ENCODE results near the gene SLC6A18.
"Not testable (repeated sequence)": the region's sequence is repeated elsewhere in the genome, so short reads cannot be mapped to it uniquely, and the experiment has no call there.

The SLC6A18 gene

DNA sequence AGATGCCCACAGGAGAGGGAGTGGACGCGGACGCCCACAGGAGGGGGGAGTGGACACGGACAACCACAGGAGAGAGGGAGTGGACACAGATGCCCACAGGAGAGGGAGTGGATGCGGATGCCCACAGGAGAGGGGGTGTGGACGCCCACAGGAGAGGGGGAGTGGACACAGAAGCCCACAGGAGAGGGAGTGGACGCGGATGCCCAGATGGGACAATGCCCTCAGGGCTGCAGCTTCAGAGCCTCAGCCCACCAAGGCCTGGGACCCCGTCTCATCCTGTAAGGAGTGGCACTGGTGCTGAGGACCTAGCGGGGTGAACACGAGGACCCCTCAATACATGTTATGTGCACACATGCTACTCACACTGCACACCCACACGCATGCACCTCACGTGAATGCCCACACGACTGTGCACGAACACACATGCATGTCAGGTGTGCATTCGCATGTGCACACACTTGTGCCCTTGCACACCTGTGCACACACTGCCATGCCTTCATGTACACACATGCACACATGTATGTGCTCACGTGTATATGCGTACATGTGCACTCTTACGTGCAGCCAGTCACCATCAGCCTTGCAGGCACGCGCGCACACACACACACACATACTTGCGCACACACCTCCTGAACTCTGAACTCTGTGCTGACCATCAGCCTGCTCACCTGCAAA, 34.8 kb downstream of the SLC6A18 start:
- DNase-seq: no peak

- DNase-seq: no peak
Observed at GRCh38 chr5:1261643-1262042, 36.5 kb downstream of the SLC6A18 start.

GRCh38 chr5:1262381-1262780, 37.2 kb downstream of the SLC6A18 start:
- no peak for DNase-seq

DNA sequence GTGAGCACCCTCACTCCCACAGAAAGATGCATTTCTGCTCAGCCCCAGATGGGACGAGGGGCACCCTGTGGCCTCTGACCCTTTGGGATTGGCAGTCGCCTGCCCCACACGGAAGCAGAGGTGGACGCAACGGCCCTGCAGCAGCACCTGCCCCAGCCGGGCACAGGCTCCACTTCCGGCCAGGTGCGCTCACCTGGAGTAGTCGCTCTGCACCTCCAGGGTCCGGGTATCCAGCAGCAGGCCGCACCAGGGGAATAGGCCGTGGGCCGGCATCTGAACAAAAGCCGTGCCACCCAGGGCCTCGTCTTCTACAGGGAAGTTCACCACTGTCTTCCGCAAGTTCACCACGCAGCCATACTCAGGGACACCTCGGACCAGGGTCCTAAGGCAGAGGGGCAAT, 39.0 kb downstream of the SLC6A18 start:
- DNase-seq: no peak

- DNase-seq: no peak
Observed at GRCh38 chr5:1265026-1265425, 39.8 kb downstream of the SLC6A18 start.

DNA sequence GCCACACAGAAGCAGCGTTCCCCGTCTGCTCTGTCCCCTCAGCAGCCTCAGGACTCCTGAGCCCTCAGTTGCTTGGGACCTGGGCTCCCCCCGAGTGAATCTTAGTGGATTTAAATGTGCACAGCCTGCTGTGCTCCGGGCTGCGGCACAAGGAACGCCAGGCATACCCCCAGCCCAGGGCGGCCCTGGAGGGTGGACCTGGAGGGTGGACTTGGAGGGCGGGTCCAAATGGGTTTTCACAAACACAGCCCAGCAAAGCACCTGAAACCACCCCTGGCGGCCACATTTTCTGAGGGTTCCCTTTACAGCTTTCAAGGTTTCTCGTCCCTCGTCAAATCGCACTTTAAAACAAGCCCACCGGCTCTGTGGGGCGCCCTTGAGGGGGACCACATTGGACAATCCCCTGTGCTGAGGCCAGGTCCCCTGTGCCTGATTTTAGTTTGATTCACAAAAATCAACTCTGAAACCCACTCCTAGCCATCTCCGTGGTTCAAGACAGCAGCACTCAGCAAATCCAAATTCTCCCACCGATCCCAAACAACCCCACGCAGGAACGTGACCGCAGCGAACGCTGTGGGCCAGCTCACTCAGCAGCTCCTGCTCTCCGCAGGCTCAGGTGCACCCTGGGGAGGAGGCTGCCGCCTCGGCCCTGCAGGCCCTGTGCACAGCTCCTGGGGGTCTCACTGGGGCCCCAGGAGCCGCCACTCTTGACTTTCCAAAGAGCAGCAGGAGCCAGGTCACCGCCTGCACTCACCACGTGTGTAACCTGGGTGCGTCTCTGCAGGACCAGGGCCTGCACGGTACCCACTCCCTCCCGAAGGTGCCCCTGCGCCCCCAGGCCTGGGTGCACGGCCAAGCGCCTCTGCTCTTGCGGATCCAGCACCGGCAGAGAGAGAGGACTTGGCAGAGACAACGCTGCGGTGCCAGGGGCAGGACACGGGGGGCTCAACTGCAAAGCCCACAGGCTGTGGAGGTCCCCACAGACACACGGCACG, 40.6 kb downstream of the SLC6A18 start:
- DNase-seq: no peak

- DNase-seq: no peak
Observed at GRCh38 chr5:1266791-1267190, 41.6 kb downstream of the SLC6A18 start.

DNA sequence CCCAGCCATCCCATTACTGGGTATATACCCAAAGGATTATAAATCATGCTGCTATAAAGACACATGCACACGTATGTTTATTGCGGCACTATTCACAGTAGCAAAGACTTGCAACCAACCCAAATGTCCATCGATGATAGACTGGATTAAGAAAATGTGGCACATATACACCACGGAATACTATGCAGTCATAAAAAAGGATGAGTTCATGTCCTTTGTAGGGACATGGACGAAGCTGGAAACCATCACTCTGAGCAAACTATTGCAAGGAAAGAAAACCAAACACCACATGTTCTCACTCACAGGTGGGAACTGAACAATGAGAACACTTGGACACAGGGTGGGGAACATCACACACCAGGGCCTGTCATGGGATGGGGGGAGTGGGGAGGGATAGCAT, 42.3 kb downstream of the SLC6A18 start:
- DNase-seq: not testable (repeated sequence)

GRCh38 chr5:1268056-1268455, 42.9 kb downstream of the SLC6A18 start:
- no peak for DNase-seq

GRCh38 chr5:1268666-1269065, 43.5 kb downstream of the SLC6A18 start:
- DNase-seq: no peak

DNA sequence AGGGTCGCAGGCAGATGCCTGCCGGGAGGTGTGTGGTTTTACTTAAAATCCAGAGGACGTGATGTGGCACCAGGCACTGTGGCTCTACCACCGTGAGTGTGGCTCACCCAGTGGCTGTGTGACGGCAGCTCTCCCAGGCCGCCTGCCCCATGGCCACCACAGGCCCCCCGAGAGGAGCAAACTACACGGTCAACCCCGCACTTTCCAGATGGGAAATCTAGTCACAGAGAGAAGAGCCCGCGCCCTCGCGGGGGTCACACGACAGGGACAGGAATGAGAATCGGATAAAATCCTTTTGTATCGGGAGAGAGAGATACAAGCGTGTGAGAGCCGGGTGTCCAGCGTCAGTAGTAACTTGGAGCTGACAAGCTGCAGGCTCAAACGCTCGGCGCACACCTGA, 45.2 kb downstream of the SLC6A18 start:
- no peak for DNase-seq

DNA sequence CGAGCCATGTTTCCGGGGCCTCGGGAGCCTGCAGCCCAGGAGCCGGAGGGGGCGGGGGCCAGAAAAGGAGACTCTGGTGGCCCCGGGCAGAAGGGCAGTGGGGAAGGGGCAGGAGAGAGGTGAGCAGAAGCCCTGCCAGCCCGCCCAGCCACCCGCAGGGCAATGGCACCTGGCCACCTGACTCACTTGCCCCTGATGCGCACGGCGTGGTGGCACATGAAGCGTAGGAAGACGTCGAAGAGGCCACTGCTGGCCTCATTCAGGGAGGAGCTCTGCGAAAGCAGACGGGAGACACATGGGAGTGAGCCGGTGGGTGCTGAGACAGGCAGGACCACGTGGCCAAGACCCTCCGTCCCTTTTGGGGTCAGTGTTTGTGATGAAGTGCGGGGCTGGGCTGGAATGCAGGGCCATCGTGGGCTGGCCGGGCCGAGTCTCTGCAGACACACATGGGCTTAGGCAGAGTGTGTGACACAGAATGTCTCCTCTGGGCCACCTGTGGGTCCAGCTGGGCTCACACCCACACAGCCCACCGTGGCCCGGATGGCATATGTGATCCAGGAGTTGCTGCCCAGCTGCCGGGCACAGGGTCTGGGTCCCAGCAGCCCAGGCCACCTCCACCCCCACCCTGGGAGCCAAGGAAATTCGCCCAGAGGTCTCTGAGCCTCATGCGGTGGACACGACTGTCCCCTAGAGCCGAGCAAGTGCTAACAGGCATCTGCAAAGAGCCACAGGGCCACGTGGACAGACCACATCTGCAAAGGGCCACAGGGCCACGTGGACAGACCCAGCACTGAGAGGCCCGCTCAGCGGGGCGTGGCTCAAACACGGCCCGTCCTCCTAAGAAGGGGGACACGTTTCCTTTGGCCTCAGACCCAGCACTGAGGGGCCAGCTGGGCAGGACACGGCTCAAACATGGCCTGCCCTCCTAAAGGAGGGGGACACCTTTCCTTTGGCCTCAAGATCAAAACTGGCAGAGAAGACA, 46.0 kb downstream of the SLC6A18 start:
- no peak for DNase-seq

- no peak for DNase-seq
Observed at GRCh38 chr5:1272201-1272600, 47.0 kb downstream of the SLC6A18 start.

GRCh38 chr5:1273745-1274144, 48.6 kb downstream of the SLC6A18 start:
- no peak for DNase-seq

GRCh38 chr5:1274471-1274870, 49.3 kb downstream of the SLC6A18 start:
- no peak for DNase-seq

DNA sequence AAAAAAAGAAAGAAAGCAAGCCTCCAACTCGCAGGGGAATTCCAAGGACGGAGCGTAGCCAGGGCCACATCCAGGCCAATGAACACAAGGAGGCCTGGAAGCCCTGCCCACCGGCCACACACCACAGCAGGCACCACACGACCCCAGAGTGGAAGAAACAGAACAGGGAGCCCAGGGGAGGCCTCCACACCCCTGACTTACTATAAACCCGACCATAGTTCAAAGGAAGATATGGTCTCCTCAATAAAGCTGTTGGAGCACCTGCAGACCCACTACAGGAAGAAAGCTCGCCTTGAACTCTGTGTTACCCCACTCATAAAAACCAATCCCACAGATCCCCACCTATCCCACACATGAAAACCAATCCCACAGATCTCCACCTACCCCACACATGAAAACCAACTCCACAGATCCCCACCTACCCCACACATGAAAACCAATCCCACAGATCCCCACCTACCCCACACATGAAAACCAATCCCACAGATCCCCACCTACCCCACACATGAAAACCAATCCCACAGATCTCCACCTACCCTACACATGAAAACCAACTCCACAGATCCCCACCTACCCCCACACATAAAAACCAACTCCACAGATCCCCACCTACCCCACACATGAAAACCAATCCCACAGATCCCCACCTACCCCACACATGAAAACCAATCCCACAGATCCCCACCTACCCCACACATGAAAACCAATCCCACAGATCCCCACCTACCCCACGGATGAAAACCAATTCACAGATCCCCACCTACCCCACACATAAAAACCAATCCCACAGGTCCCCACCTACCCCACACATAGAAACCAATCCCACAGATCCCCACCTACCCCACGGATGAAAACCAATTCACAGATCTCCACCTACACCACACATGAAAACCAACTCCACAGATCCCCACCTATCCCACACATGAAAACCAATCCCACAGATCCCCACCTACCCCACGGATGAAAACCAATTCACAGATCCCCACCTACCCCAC, 50.5 kb downstream of the SLC6A18 start:
- DNase-seq: not testable (repeated sequence)

GRCh38 chr5:1276930-1277329, 51.7 kb downstream of the SLC6A18 start:
- DNase-seq: no peak

- no peak for DNase-seq
Observed at GRCh38 chr5:1277331-1277730, 52.1 kb downstream of the SLC6A18 start.

- no peak for DNase-seq
Observed at GRCh38 chr5:1277781-1278180, 52.6 kb downstream of the SLC6A18 start.

- no peak for DNase-seq
Observed at GRCh38 chr5:1278216-1278615, 53.0 kb downstream of the SLC6A18 start.

GRCh38 chr5:1278656-1279442, 53.7 kb downstream of the SLC6A18 start:
- no peak for DNase-seq
